RCC 7860 (cell line): Measurements from ENCODE around the gene FSD1L.

ENCODE experiments used
- DNase-seq: peaks from one replicate; pipeline ENCODE4 v3.0.0-alpha.2; 2015; ENCODE audit warnings: low spot score
- FAIRE-seq: peaks from 2 replicates; lab custom pipeline; 2012; peaks lifted over from hg19 to GRCh38; lab: Jason Lieb, UNC

FSD1L gene

GRCh38 chr9:105432247-105432842, 15.5 kb upstream of the FSD1L start:
- FAIRE-seq (no peak), DNase-seq (no peak)

GRCh38 chr9:105435453-105435852, 12.4 kb upstream of the FSD1L start:
- DNase-seq: no peak
- FAIRE-seq: no peak

GRCh38 chr9:105436783-105437182, 11.1 kb upstream of the FSD1L start:
- FAIRE-seq: no peak
- no peak for DNase-seq

GRCh38 chr9:105437704-105438103, 10.1 kb upstream of the FSD1L start:
- FAIRE-seq: no peak
- DNase-seq: no peak

- FAIRE-seq (no peak), DNase-seq (no peak)
These were observed 9.6 kb upstream of the FSD1L start for GRCh38 chr9:105438141-105438806.

- DNase-seq (no peak), FAIRE-seq (no peak)
These were observed 8.4 kb upstream of the FSD1L start for GRCh38 chr9:105439428-105439827.

GRCh38 chr9:105441616-105442160, 6.1 kb upstream of the FSD1L start:
- FAIRE-seq (no peak), DNase-seq (no peak)

- DNase-seq (no peak), FAIRE-seq (no peak)
These were observed 4.7 kb upstream of the FSD1L start for GRCh38 chr9:105443121-105443520.

- FAIRE-seq: no peak
- DNase-seq: peak; percentile 15
These were observed 3.7 kb upstream of the FSD1L start for GRCh38 chr9:105444130-105444529.

- DNase-seq (no peak), FAIRE-seq (no peak)
These were observed 2.5 kb upstream of the FSD1L start for GRCh38 chr9:105445203-105445881.

- FAIRE-seq (no peak), DNase-seq (no peak)
These were observed 434 bp upstream of the FSD1L start for GRCh38 chr9:105447386-105447813.

GRCh38 chr9:105449081-105449480, 1.2 kb downstream of the FSD1L start:
- no peak for DNase-seq
- no peak for FAIRE-seq

- no peak for FAIRE-seq
These were observed 4.4 kb downstream of the FSD1L start for GRCh38 chr9:105452185-105452584.

GRCh38 chr9:105455836-105456475, 8.1 kb downstream of the FSD1L start:
- FAIRE-seq (no peak), DNase-seq (no peak)

More at GRCh38 chr9:105452185-105452584, 4.4 kb downstream of the FSD1L start:
- no peak for DNase-seq

- FAIRE-seq (no peak), DNase-seq (no peak)
These were observed 9.9 kb downstream of the FSD1L start for GRCh38 chr9:105457560-105458294.

- FAIRE-seq: no peak
- DNase-seq: no peak
These were observed 10.6 kb downstream of the FSD1L start for GRCh38 chr9:105458404-105458803.

GRCh38 chr9:105459336-105459735, 11.5 kb downstream of the FSD1L start:
- DNase-seq (no peak), FAIRE-seq (no peak)

- FAIRE-seq: no peak
- DNase-seq: no peak
These were observed 19.1 kb downstream of the FSD1L start for GRCh38 chr9:105466898-105467455.

GRCh38 chr9:105468875-105469274, 21.0 kb downstream of the FSD1L start:
- DNase-seq: no peak
- FAIRE-seq: no peak

- DNase-seq: no peak
- no peak for FAIRE-seq
These were observed 25.4 kb downstream of the FSD1L start for GRCh38 chr9:105473221-105473620.
